A549 (cell line): Measurements from ENCODE around the gene SLC6A18. TPM values are rescaled to one million over a fixed set of nuclear protein-coding genes. Genes with fewer than 3 reads are reported as not detected.

Source experiments
- ATAC-seq, 2 experiments: fragments of 200-7000 bp in 1 of 2; fragments of >200 bp in 1 of 2; cut with Nextera tagmentation in 1 of 2; cut with Tn5 transposase in 1 of 2; 3 replicates each; pipeline versions ENCODE4 v1.8.0 to v1.9.1; 2018 to 2020; ENCODE audit warnings: mild to moderate bottlenecking in 1 of 2, moderate library complexity in 1 of 2
- CTCF ChIA-PET: fragments of 300-600 bp; sonication (Branson Sonifier 250); formaldehyde crosslinking; extraction: SDS; loops from one replicate; lab custom pipeline; 2021; ENCODE audit warnings: antibody characterized with exemption, inconsistent platforms; lab: Yijun Ruan, JAX
- POLR2A ChIA-PET: fragments of 350-600 bp; formaldehyde crosslinking; extraction: SDS; loops from one replicate; lab custom pipeline; 2021; ENCODE audit warnings: antibody characterized with exemption, inconsistent platforms; lab: Yijun Ruan, JAX
- DNase-seq, 2 experiments: peaks; one replicate each; pipeline versions ENCODE4 v3.0.0 to v3.0.0-alpha.2; 2011 to 2016; ENCODE audit warnings: low read depth in 1 of 2, low spot score in 1 of 2
- FAIRE-seq: peaks from 2 replicates; lab custom pipeline; 2011; peaks lifted over from hg19 to GRCh38; lab: Jason Lieb, UNC
- H3K27ac ChIP-seq, 2 experiments: fragments of >200 bp; sonication (Bioruptor Twin); formaldehyde crosslinking; 3 replicates each; pipeline ENCODE4 v1.5.1; 2016 to 2017
- H3K4me1 ChIP-seq: fragments of >200 bp; sonication (Bioruptor Twin); formaldehyde crosslinking; 3 replicates; pipeline ENCODE4 v1.6.1; 2016
- H3K4me2 ChIP-seq: fragments of >200 bp; sonication (Bioruptor Twin); formaldehyde crosslinking; 3 replicates; pipeline ENCODE4 v1.6.1; 2016
- H3K4me3 ChIP-seq: fragments of >200 bp; sonication (Bioruptor Twin); formaldehyde crosslinking; 3 replicates; pipeline ENCODE4 v1.5.1; 2016
- H3K9me3 ChIP-seq: fragments of >200 bp; sonication (Bioruptor Twin); formaldehyde crosslinking; 3 replicates; pipeline ENCODE4 v1.6.1; 2016
- CBX2 ChIP-seq: fragments of 200-600 bp; sonication (generic); IDR thresholded peaks from 2 replicates; pipeline ENCODE4 v1.6.1; 2016; ENCODE audit warnings: low read depth, mild to moderate bottlenecking, borderline replicate concordance
- CHD2 ChIP-seq: fragments of 150-350 bp; IDR thresholded peaks from 2 replicates; pipeline ENCODE4 v1.6.1; 2014; ENCODE audit warnings: low read length; ENCODE audit not compliant: partially characterized antibody
- EHF ChIP-seq: fragments of 250-450 bp; sonication (Bioruptor Pico); IDR thresholded peaks from 2 replicates; pipeline ENCODE4 v1.5.0; 2020; ENCODE audit warnings: mild to moderate bottlenecking
- EP300 ChIP-seq, 2 experiments: fragments of >200 bp; sonication (Bioruptor Twin); formaldehyde crosslinking; IDR thresholded peaks; 2 replicates in 1 of 2; 3 replicates in 1 of 2; pipeline ENCODE4 v1.6.1; 2016 to 2017
- ESRRA ChIP-seq: fragments of 150-350 bp; IDR thresholded peaks from 2 replicates; pipeline ENCODE4 v1.6.1; 2014; ENCODE audit warnings: mild to moderate bottlenecking, low read length, borderline replicate concordance
- FOXS1 ChIP-seq: fragments of 250-450 bp; sonication (Bioruptor Pico); IDR thresholded peaks from 2 replicates; pipeline ENCODE4 v1.5.0; 2020; ENCODE audit warnings: mild to moderate bottlenecking, moderate library complexity
- HDAC2 ChIP-seq: fragments of 200-600 bp; sonication (generic); IDR thresholded peaks from 2 replicates; pipeline ENCODE4 v1.6.1; 2016
- HEYL ChIP-seq: fragments of 250-450 bp; sonication (Bioruptor Pico); IDR thresholded peaks from 2 replicates; pipeline ENCODE4 v1.8.0; 2021; ENCODE audit warnings: mild to moderate bottlenecking, moderate library complexity
- HOXA7 ChIP-seq: fragments of 250-450 bp; sonication (Bioruptor Pico); IDR thresholded peaks from 2 replicates; pipeline ENCODE4 v1.5.0; 2020; ENCODE audit warnings: mild to moderate bottlenecking, moderate library complexity
- HOXB5 ChIP-seq: fragments of 250-450 bp; sonication (Bioruptor Pico); IDR thresholded peaks from 2 replicates; pipeline ENCODE4 v1.5.0; 2020; ENCODE audit warnings: mild to moderate bottlenecking, moderate library complexity
- JUNB ChIP-seq: fragments of >200 bp; sonication (Bioruptor Twin); formaldehyde crosslinking; IDR thresholded peaks from 2 replicates; pipeline ENCODE4 v1.6.1; 2016
- MAFK ChIP-seq: fragments of 450-650 bp; IDR thresholded peaks from 2 replicates; pipeline ENCODE4 v1.6.1; 2014; ENCODE audit not compliant: partially characterized antibody
- MAZ ChIP-seq: fragments of 150-350 bp; IDR thresholded peaks from 2 replicates; pipeline ENCODE4 v1.6.1; 2014; ENCODE audit warnings: antibody characterized with exemption, low read depth, low read length, borderline replicate concordance
- NFE2L2 ChIP-seq: fragments of 150-350 bp; conservative IDR thresholded peaks from 2 replicates; pipeline ENCODE4 v1.6.1; 2014; ENCODE audit warnings: low read length
- NR3C1 ChIP-seq: fragments of >200 bp; sonication (Bioruptor Twin); formaldehyde crosslinking; IDR thresholded peaks from 3 replicates; pipeline ENCODE4 v1.6.1; 2017
- PHF8 ChIP-seq: fragments of 200-600 bp; sonication (generic); IDR thresholded peaks from 2 replicates; pipeline ENCODE4 v1.6.1; 2016; ENCODE audit warnings: low read depth, mild to moderate bottlenecking, antibody characterized with exemption, moderate library complexity, borderline replicate concordance
- POLR2A ChIP-seq: IDR thresholded peaks from 2 replicates; pipeline ENCODE4 v1.6.1; 2012; ENCODE audit warnings: mild to moderate bottlenecking, low read length
- POLR2AphosphoS2 ChIP-seq: conservative IDR thresholded peaks from 2 replicates; pipeline ENCODE4 v1.6.1; 2012; ENCODE audit warnings: low read length, improper control_type of control experiment, inconsistent platforms
- RARB ChIP-seq: fragments of 250-450 bp; sonication (Bioruptor Pico); IDR thresholded peaks from 2 replicates; pipeline ENCODE4 v1.8.0; 2021; ENCODE audit warnings: mild to moderate bottlenecking, moderate library complexity
- SMC3 ChIP-seq: fragments of >200 bp; sonication (Bioruptor Twin); formaldehyde crosslinking; IDR thresholded peaks from 3 replicates; pipeline ENCODE4 v1.6.1; 2018; ENCODE audit warnings: inconsistent platforms
- TFCP2L1 ChIP-seq: fragments of 250-450 bp; sonication (Bioruptor Pico); IDR thresholded peaks from 2 replicates; pipeline ENCODE4 v1.5.0; 2021; ENCODE audit warnings: mild to moderate bottlenecking
- WGBS: methylation state at CpG from one replicate; pipeline ENCODE4 v1.1.6; 2017; ENCODE audit errors: missing lambda C conversion rate; 5-methylcytosine and 5-hydroxymethylcytosine counted together
- polyA plus RNA-seq, 4 experiments: library from polyadenylated mRNA; depleted of rRNA in 3 of 4; stranded (reverse); fragments of >200 nt; fragmentation: RNase III in 1 of 4; extraction: RNeasy Plus Mini Kit Qiagen cat#74134 plus additional on column Dnase treatment in 1 of 4; gene quantifications; 2 replicates in 3 of 4; 3 replicates in 1 of 4; pipeline ENCODE4 v1.2.3, GENCODE V29; 2011 to 2017
- TF ChIP-seq, protein P1 (sequence below): fragments of >200 bp; sonication (Bioruptor Twin); formaldehyde crosslinking; IDR thresholded peaks from 3 replicates; pipeline ENCODE4 v1.5.1; 2016
- TF ChIP-seq, protein P2 (sequence below): fragments of >200 bp; sonication (Bioruptor Twin); formaldehyde crosslinking; IDR thresholded peaks from 2 replicates; pipeline ENCODE4 v1.6.1; 2016
- TF ChIP-seq, protein P3 (sequence below): fragments of 150-350 bp; IDR thresholded peaks from 2 replicates; pipeline ENCODE4 v1.6.1; 2014; ENCODE audit warnings: low read depth, mild to moderate bottlenecking, low read length

Gene SLC6A18
- polyA plus RNA-seq, 2 of the 4 experiments (the other 2 are of a cell fraction): not detected

DNA sequence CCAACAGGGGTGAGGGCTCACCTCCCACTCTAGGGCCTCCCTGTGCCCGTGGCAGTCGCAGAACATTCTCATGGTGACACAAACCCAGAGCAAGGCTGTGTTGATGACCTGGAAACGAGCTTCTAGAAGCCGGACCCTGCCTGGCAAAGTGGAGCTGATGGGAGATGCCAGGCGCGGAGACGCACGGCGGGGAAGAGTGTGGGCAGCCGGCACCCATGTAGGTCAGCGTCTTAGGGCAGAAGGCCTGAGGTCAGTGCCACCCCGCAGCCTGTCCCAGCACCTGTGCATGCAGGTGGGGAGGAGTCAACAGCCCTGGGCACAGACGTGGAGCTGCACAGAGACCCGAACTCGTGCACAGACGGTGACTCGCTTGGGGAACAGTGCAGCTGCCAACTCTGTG lies 5.4 kb downstream of the SLC6A18 start:
- H3K4me3 ChIP-seq: no peak overlapping the region
- ATAC-seq: peak in 1 of 2 experiments; percentile 11; a peak in 1 of 6 replicates
- WGBS: 68% methylated on average over 15 of the region's 17 CpGs
- FAIRE-seq: no peak
- H3K9me3 ChIP-seq: peaks cover 5% of the 10 kb centered on the region; the same call in 2 of the 3 replicates
- ChIA-PET CTCF (interaction anchor here (1.0 to 2.2 kb wide), 4 partner anchors 9 to 24 kb away, joined by 3 to 9 read pairs (median 4); no protein-coding TSS in a partner anchor), POLR2A (no interaction called here)
- H3K27ac ChIP-seq: no peak overlapping the region
- no peaks in the 10 kb centered on the region for H3K4me1 ChIP-seq
- H3K4me2 ChIP-seq: no peak overlapping the region
- no peak for TF ChIP-seq JUNB
- TF ChIP-seq PHF8: no peak
- TF ChIP-seq TFCP2L1: no peak
- no peak for TF ChIP-seq RARB (CRISPR knock-in tag)
- TF ChIP-seq, protein P1, sequence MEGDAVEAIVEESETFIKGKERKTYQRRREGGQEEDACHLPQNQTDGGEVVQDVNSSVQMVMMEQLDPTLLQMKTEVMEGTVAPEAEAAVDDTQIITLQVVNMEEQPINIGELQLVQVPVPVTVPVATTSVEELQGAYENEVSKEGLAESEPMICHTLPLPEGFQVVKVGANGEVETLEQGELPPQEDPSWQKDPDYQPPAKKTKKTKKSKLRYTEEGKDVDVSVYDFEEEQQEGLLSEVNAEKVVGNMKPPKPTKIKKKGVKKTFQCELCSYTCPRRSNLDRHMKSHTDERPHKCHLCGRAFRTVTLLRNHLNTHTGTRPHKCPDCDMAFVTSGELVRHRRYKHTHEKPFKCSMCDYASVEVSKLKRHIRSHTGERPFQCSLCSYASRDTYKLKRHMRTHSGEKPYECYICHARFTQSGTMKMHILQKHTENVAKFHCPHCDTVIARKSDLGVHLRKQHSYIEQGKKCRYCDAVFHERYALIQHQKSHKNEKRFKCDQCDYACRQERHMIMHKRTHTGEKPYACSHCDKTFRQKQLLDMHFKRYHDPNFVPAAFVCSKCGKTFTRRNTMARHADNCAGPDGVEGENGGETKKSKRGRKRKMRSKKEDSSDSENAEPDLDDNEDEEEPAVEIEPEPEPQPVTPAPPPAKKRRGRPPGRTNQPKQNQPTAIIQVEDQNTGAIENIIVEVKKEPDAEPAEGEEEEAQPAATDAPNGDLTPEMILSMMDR: no peak
- no peak for TF ChIP-seq ESRRA
- no peak for TF ChIP-seq MAZ
- no peak for DNase-seq

DNA sequence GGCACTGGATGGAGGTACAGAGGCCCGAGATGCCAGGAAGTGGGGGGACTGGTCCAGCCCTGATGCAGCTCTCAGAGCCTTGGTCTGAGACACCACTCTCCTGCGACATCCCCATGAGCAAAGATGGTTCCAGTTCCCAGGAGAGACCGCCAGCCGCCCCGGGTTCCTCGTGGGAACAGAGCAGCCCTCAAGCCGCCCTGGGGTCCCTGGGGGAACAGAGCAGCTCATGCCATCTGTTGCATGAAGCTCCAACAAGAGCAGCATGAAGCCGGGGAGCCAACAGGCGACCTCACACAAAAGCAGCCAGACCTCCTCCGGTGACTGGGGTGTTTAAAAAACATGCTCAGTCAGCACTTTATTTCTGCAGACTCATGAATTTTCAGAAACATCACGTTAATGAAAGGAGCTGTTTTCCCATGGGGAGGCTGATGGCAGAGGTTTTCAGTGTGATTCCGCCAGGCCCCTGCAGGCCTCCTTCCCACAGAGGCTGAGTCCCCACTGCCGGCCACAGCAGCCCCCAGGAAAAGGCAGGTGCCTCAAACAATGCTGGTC lies 6.2 kb downstream of the SLC6A18 start:
- Histone ChIP-seq H3K4me3 (no peak overlapping the region), H3K27ac (no peak overlapping the region), H3K4me2 (no peak overlapping the region), H3K9me3 (peaks cover 13% of the 10 kb centered on the region; the same call in 2 of the 3 replicates), H3K4me1 (no peaks in the 10 kb centered on the region)
- ATAC-seq: no peak
- WGBS: 58% methylated on average over 9 of the region's 13 CpGs
- FAIRE-seq: no peak
- POLR2A ChIA-PET: no interaction called here
- CTCF ChIA-PET: interaction anchor here (0.9 to 2.2 kb wide), 5 partner anchors 10 to 413 kb away, joined by 3 to 9 read pairs (median 3); no protein-coding TSS in a partner anchor
- no peak for DNase-seq
- TF ChIP-seq SMC3: no peak
- TF ChIP-seq, protein P2, sequence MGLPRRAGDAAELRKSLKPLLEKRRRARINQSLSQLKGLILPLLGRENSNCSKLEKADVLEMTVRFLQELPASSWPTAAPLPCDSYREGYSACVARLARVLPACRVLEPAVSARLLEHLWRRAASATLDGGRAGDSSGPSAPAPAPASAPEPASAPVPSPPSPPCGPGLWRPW: no peak
- peak; percentile 99 for TF ChIP-seq MAFK
- no peak for TF ChIP-seq CBX2
- no peak for TF ChIP-seq EHF (CRISPR knock-in tag)
- no peak for TF ChIP-seq POLR2AphosphoS2
- TF ChIP-seq, all 56 proteins: peak for 1

DNA sequence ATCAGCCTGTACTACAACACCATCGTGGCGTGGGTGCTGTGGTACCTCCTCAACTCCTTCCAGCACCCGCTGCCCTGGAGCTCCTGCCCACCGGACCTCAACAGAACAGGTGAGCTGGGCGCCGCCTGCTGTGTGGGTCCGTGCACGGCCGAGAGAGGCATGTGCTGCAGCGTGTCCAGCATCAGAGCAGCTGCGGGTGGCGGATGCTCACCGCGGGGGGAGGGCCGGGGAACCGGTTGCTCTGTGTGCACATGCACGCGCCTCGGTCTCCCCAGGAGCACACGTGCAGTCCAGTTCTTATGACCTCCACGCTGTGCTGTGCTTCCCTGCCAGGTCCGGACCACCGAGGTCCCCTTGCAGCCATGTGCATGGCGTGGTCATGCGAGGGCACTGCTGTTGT lies 7.6 kb downstream of the SLC6A18 start:
- Histone ChIP-seq H3K4me3 (no peak overlapping the region), H3K4me2 (no peak overlapping the region), H3K4me1 (no peaks in the 10 kb centered on the region), H3K9me3 (peaks cover 16% of the 10 kb centered on the region; the same call in 2 of the 3 replicates), H3K27ac (no peak overlapping the region)
- DNase-seq: no peak
- TF ChIP-seq CHD2 (no peak), HOXA7 (CRISPR knock-in tag) (no peak), NFE2L2 (no peak), HDAC2 (no peak), EP300 (IDR thresholded peaks at IDR 0.05) (no peak), FOXS1 (CRISPR knock-in tag) (no peak), HEYL (no peak), POLR2A (no peak), SMC3 (no peak), HOXB5 (CRISPR knock-in tag) (no peak), NR3C1 (no peak), MAZ (no peak)
- TF ChIP-seq, protein P1: no peak
- TF ChIP-seq, protein P3, sequence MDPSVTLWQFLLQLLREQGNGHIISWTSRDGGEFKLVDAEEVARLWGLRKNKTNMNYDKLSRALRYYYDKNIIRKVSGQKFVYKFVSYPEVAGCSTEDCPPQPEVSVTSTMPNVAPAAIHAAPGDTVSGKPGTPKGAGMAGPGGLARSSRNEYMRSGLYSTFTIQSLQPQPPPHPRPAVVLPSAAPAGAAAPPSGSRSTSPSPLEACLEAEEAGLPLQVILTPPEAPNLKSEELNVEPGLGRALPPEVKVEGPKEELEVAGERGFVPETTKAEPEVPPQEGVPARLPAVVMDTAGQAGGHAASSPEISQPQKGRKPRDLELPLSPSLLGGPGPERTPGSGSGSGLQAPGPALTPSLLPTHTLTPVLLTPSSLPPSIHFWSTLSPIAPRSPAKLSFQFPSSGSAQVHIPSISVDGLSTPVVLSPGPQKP: no peak
- 74% methylated on average over 22 of the region's 25 CpGs for WGBS
- ChIA-PET POLR2A (no interaction called here), CTCF (interaction anchor here (0.6 to 1.0 kb wide), 3 partner anchors 65 to 129 kb away, joined by 3 to 4 read pairs (median 3); no protein-coding TSS in a partner anchor)
- ATAC-seq: no peak
- no peak for FAIRE-seq
